ENCODE data around the gene C5.
A peak's percentile ranks its signal among the peaks of the same experiment; 100 is the strongest.
"Not testable (repeated sequence)": the region's sequence is repeated elsewhere in the genome, so short reads cannot be mapped to it uniquely, and the experiment has no call there.

The C5 gene

DNA sequence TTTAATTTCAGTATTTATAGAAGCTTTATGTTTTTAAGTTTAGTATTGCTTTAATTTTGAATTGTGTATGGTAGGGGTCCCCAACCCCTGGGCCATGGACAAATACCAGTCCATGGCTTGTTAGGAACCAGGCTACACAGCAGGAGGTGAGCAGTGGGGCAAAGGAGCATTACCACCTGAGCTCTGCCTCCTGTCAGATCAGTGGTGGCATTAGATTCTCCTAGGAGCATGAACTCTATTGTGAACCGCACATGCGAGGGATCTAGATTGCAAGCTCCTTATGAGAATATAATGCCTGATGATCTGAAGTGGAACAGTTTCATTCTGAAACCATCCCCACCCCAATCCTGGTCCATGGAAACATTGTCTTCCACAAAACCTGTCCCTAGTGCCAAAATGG is 1.9 kb downstream of the C5 start:
- DNase-seq: no peak

DNA sequence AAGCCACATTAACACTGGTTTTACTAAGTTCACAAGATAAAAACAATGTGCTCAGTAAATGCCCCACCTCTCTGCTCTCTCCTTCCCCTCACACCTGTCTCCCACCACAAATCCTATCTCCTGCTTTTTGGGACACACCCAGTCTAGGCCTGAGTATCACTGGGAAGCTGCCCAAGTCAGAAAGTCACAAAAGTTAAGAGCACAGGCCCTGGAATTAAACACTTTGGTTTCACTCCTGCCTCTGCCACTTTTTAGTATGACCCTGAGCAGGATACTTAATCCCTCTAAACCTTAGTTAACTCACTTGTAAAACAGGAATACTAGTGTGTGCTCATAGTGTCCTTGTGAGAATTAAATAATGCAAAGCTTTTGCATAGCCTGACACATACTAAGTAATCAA is 11.3 kb downstream of the C5 start:
- DNase-seq: no peak

DNA sequence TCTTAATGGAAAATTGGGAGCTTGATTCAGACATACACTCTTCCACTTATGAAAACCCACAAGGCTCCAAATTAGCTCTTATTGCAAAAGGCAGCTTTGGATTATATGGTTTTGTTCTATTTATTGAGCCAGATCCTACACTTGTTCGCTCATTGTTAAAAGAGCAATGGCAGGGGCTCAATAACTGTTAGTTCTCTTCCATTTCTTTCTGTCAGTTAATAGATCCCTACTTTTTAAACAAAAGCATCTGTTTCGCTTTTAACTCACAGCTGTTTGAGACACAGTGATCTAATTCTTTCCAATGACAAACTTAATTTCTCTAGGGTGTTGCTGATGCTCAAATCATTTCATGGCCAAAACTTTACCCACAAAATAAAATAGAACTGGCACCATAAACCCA is 11.7 kb downstream of the C5 start:
- DNase-seq: no peak

DNA sequence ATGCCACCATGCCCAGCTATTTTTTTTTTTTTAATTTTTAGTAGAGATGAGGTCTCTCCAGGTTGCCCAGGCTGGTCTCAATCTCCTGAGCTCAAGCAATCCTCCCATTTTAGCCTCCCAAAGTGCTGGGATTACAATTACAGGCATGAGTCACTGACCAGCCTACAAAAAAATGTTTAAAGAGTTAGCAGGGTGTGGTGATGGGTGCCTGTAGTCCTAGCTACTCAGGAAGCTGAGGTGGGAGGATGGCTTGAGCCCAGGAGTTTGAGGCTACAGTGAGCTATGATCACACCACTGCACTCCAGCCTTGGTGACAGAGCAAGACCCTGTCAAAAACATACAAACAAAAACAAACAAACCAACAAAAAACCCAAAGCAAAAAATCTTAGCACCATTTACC is 14.4 kb downstream of the C5 start:
- DNase-seq: not testable (repeated sequence)

DNA sequence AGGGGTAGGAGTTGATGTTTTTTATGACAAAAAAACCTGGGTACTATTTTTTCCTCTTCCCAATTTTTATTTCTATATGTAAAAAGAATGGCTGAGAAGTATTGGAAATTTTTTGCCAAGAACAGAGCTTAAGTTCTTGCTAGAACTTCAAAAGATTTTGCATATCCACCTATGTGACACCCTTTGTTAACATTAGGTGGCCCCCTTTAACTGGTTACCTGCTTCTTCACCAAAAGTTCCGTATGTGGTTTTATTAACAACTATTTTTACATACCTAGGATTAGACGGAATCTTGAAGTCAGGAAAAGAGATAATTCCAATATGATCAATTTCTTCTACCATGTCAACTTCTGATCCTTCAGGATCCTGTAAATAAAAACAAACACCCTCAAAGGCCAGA is 15.5 kb downstream of the C5 start:
- DNase-seq: no peak

DNA sequence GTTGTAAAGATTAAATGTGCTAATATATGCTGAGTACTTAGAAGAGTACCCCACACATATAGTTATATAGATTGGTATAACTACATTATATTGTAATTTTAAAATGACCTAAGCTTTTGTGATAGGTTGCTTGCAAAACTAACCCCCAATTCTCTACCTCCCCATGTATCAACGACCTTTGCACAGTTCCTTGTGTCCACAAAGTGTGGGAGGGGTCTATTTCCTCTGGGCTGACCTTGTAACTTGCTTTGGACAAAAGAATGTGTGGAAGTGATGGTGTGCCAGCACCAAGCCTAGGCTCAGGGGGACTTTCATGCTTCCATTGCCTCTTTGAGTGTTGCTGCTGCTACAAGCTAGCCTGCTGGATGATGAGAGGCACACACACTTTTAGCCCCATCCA is 20.6 kb downstream of the C5 start:
- no peak for DNase-seq

DNA sequence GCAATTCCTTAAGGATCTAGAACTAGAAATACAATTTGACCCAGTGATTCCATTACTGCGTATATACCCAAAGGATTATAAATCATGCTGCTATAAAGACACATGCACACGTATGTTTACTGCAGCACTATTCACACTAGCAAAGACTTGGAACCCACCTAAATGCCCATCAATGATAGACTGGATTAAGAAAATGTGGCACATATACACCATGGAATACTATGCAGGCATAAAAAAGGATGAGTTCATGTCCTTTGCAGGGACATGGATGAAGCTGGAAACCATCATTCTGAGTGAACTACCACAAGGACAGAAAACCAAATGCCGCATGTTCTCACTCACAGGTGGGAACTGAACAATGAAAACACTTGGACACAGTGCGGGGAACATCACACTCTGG is 21.8 kb downstream of the C5 start:
- DNase-seq: not testable (repeated sequence)

DNA sequence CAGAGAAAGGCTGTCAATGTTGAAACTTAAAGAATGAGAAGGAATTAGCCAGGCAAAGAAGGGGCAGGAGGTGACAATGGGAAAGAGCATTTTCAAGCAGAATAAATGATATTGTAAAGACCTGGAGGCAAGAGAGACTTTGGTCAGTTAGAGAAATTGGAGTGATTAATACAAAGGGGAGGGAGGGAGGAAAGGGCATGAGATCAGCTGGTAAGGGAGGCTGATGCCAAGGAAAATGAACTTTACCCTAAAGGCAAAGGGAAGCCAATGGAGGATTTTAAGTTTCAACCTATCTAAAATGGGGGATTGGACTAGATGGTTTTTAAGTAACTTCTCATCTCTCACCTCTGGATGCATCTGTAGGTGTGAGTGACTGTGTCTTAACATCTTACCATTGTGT is 23.3 kb downstream of the C5 start:
- DNase-seq: no peak

DNA sequence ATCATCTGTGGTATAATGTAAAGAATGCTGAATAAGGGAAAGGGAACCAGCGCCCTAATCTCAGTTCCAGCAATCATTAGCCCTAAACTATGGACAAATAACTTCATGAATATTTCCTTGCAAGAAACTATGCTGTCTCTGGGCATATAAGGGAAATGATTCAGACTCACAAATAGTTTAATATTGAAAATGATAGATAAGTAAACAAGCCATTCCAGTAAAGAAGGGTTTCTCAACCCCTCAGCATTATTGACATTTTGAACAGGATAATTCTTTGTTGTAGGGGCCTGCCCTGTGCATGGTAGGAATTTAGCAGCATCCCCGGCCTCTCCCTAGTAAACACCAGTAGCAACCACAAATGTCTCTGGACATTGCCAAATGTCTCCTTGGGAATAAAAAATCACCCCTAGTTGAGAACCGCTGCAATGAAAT is 23.8 kb downstream of the C5 start:
- DNase-seq: no peak

DNA sequence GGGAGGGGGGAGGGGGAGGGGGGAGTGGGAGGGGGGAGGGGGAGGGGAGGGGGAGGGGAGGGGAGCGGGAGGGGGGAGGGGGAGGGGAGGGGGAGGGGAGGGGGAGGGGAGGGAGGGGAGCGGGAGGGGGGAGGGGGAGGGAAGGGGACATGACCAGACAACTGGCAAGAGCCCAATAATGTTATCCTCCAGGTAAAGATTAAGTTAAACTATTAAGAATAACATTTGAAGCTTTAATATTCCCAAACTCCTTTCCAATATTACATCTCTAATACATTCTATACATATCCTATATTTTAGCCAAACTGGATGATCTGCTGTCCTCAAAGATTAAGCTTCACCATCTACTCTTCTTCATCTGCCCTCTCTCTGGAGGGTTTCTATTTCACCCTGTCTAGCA is 25.8 kb downstream of the C5 start:
- DNase-seq: no peak

DNA sequence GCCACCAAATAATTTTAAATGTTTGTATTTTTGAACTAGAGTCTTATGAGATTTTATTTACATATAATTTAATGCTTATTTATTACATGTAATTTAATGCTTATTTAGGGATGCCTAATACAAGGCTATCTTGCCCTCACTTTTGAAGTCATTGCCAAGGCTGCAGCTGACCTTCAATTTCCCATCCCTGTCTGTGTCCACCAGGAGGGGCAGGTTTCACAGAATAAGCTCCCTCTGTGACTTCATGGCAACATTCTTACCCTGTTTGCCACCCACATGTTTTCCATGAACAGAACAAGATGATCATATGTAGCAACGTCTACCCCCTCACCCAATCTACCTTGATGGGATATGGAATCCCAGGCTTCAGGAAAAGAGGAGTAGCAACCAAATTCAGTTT is 27.0 kb downstream of the C5 start:
- no peak for DNase-seq

DNA sequence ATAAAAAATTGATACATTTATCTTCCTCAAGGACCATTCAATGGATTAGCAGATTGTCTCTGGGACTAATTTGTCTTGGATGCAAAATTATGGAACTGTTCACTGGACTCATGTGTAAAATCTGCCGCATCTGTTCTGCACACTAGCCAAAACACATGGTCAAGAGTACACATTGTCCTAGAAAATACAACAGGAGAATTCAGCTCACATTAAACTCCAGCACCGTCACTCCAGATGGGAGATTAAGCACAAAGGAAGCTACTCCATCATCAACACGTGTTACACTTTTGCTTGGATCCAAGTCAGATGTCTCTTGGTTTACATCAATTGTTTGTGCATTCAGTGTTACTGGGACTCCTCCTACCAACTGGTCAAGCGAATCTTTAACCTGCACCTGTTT is 28.8 kb downstream of the C5 start:
- DNase-seq: no peak

DNA sequence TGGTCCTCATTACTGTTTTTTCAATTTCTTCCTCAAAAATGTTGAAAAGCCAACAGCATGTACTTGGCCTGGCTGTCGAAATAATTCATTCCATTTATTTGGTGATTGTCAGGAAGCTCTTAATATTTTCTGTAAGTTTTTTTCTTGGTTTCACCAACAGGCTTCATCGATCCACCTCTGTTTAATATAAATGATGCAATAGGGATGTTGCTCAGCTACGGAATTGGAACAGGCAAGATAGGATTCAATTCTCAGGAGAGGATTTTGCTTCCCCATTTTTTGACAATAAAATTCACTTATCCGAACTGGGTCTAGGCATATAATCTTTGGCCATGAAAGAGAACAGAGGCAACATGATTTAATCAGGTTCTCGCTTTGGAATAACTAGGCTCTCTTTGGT is 30.8 kb downstream of the C5 start:
- DNase-seq: no peak

DNA sequence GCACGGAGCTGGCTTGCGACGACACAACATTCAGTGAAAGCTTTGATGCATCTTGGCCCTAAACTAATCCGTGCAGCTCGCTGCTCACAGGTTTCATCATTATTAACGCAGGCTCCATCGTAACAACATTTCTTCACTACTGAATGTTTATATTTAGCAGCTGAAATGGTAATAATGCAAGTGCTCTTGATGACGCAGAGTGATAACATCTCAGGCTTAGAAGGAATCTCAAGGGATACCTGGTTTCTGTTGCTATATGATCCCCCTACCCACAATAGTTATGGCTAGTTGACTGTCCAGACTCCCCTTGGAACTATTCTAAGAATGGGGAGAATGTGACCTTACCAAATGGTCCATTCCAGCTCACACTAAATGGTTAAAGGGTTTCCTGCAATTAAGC is 36.2 kb downstream of the C5 start:
- no peak for DNase-seq

DNA sequence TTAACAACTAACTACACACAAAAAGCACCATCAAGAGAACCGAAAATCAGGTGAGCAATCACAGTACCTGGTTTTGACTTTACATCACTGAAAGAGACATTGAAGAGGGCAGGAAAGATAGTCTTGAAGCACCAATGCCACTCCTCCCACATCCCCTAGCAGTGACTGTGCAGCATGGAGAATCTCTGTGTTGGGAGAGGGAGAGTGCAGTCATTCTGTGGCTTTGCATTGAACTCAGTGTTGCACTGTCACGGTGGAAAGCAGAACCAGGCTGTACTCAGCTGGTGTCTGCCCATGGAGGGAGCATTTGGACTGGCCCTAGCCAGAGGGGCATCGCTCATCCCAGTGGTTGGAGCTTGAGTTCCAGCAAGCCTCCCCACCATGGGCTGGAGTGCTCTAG is 40.4 kb downstream of the C5 start:
- DNase-seq: no peak

DNA sequence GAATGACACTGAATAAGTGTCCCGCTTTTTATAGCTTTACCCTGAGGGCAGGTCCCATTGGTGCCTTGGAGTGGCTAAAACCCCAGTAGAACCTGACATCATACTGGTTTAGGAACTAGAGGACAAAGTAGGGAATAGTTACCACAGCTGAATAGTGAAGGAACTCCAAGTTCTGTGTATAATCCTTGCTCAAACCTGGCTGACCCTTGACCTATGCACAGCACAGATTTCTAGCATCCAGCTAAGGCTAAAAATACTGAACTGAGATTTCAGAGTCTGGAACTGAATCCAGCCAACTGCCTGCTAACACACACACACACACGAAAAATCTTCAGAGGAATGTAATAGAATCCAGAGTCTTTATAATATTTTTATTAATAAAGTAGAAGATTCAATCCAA is 50.8 kb downstream of the C5 start:
- DNase-seq: no peak

DNA sequence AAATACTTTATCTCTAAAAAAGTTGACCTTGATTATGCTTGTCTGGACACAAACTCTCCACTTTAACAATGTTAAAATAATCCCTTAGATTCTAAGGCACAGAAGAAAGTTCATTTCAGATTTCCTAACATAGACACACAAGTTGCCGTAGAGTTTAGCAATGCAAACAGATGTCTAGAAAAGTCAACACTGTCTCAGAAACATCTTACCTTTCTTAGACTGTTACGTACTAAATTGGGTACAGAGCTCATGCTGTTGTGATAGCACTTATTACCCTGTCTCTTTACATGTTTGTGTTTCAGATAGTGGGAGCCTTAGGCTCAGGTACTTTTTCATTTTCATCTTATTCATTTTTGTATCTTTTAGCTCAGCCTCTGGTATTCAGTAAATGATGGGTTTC is 52.0 kb downstream of the C5 start:
- DNase-seq: no peak

DNA sequence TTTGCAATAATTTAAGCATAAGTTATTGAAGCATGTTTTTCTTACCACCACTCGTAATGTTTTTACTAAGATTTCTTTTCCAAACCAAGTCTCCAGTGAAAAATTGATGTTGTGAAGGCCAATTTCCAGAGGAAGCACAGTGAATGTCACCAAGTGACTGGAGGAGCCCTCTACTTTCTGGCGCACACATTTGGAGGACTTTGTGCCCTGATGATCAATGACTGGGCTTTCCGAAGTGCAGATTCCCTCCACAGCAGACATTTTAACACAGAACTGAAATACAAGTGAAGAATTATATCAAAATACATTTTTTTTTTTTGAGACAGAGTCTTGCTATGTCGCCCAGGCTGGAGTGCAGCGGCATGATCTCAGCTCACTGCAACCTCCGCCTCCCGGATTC is 52.6 kb downstream of the C5 start:
- DNase-seq: no peak

DNA sequence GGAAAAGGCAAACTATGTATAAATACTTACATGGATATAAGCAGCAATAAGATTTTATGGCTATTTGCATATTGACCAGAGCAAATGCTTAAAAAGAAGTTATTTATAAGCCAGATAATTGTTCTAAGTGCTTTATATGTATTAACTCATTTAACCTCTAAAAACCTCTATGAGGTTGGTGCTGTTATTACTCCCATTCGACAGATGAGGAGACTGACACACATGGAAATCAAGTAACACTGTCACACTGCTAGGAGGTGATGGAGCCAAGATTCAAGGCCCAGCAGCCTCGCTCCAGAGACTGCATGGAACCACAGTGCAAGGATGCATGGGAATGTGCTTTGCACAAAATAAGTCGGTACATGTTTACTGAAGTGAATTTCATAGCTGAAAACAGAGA is 53.7 kb downstream of the C5 start:
- DNase-seq: no peak

DNA sequence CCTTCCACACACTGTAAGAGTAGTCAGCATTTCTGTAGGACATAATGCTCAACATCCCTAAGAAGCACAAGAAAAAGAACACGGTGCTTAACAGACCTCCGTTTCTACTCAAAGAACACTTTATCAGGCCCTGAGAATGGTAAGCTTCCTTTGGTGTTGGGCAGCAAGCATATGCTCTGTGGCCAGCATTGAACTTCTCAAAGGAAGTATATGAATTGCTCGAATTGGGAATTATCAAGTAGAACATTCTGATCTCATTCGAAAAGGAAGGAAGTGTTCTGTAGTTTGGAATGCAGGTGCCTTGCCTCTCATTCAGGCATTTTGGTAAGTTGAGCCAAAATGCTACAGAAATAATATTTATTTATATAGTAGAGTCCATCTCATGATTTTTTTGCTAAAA is 61.0 kb downstream of the C5 start:
- DNase-seq: no peak

DNA sequence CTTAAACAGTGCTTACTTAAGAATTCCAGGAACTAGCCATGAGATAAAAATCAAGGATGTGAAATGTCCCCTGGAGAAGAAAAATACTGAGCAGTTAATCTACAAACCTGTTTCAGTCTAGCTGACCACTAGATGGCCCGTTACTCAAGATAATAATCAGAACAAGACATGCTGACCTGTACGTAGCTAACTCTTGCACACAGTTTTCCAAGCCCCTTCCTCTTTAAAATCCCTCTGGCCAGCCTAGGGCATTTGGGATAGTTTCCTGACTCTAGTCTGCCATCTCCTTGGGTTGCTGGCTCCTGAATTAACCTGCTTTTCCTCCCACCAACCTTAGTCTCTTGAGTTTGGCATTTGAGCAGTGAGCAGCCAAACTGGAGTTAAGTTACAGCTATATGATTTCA is 64.3 kb downstream of the C5 start:
- peak; percentile 87 for DNase-seq

DNA sequence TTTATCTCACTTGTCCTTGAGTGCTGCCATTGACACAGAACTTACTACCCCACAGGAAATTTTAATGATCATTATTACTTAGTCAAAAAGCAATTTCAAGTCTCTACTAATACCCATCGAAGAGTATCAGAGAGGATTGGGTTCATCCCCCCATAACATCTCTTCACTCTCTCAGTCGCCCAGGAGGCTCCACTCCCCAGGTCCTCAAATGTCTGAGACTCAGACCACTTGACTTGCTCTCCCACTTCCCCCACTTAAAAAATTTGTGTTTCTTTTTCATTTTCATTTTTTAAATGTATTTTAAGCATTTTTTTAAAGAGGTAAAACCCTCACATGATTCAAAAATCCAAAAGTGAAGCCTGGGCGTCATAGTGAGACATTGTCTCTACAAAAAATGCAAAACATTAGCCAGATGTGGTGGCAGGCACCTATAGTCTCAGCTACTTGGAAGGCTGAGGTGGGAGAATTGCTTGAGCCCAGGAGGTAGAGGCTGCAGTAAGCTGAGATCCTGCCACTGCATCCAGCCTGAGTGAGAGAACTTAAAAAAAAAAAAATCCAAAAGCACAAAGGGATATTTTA is 66.7 kb downstream of the C5 start:
- no peak for DNase-seq

DNA sequence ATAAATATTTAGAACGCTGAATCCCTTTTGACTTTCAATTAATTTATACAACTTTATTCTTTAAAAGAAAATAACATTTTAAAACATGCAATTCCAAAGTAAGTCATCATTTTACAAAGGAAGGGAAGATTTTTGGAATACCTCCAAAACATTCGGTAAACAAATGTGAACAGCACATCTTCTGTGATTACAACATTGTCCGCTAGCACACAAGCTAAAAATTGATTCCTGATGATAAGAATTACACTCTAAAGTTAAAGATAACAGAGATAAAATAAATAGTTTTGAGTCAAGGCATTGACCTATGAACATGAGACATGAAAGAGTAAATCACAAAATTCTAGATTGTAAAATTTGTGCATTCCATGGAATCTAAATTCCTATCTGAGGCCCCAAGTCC is 67.2 kb downstream of the C5 start:
- DNase-seq: no peak

DNA sequence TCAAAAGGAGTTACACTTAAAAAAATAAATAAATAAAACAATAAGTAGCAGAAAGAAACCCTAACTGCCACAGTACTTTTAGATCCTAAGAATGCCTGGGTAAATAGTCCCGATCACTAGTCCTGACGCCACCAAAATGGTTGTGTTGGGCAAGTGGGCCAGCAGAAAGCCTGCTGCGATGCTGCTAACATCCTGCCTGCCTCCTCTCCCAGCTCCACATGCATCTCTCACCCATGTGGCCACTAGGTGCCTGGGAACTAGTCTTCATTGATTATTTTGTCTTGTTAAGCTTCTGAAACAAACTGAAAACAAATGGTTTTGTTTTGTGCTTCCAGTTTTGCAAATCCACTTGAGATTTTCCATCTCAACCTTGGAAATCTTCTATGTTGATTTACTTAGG is 69.1 kb downstream of the C5 start:
- DNase-seq: no peak

DNA sequence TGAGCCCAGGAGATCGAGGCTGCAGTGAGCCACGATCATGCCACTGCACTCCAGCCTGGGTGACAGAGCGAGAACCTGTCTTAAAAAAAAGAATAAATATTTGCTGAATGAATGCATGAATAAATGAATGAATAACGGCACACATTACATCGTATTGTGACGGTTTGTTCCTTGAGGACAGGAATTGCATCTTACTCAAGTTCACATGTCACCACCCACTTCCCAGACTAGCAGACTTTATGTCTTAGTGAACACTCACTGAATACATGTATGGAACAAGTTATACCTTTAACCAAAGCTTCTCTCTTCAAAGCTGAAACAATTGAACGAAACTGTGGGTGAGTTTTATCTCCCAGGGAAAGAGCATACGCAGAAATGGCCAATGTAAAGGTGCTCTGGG is 70.3 kb downstream of the C5 start:
- no peak for DNase-seq

DNA sequence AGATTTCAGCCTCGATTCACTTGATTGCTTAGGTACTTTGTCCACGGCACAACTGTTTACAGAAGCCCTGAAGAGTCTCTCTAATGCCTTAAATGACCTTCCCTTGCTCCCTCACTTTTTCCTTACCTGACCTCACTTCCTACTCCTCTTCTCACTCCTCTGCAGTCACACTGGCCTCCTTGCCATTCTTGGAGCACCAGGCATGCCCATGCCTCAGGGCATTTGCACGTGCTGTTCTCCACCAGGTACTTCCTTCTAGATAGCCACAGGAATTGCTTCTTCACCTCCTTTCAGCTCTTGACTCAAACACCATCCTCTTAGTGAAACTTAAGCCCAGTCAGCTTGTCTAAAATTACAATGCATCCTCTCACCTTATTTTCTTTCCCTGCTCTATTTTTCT is 71.1 kb downstream of the C5 start:
- DNase-seq: no peak
